Pancreas (tissue), 10 donors: ENCODE measurements around the gene TCERG1L. TPM values are rescaled to one million over a fixed set of nuclear protein-coding genes. Genes with fewer than 3 reads are reported as not detected.
A peak's percentile ranks its signal among the peaks of the same experiment; 100 is the strongest.
"Not testable (repeated sequence)": the region's sequence is repeated elsewhere in the genome, so short reads cannot be mapped to it uniquely, and the experiment has no call there.

ENCODE experiments used
- ATAC-seq, 4 donors: fragments of 200-7000 bp; cut with Tn5 transposase; one replicate each; pipeline versions ENCODE4 v1.8.0 to v1.9.1; 2020; ENCODE audit warnings: mild to moderate bottlenecking in 4 of 4, moderate library complexity in 4 of 4
- DNase-seq, 6 donors: peaks; one replicate each; pipeline ENCODE4 v3.0.0-alpha.2; 2020
- FAIRE-seq: peaks from 2 replicates; lab custom pipeline; 2012; peaks lifted over from hg19 to GRCh38; lab: Jason Lieb, UNC
- H3K27ac ChIP-seq, 4 donors: fragments of 200-600 bp; sonication (generic); 1 replicate in 3 of 4; 2 replicates in 1 of 4; pipeline versions ENCODE4 v1.5.0 to v1.8.0; 2020
- H3K27me3 ChIP-seq, 4 donors: fragments of 200-600 bp; one replicate each; pipeline ENCODE4 v1.8.0; 2021
- H3K36me3 ChIP-seq, 3 donors: fragments of 200-600 bp; sonication (generic) in 1 of 3; one replicate each; pipeline versions ENCODE4 v1.5.0 to v1.8.0; 2020 to 2021
- H3K4me1 ChIP-seq, 3 donors: fragments of 200-600 bp; one replicate each; pipeline ENCODE4 v1.8.0; 2021
- H3K4me3 ChIP-seq, 4 donors: fragments of 200-600 bp; sonication (generic) in 2 of 4; one replicate each; pipeline versions ENCODE4 v1.5.0 to v1.8.0; 2020 to 2021
- H3K9me3 ChIP-seq, 4 donors: fragments of 200-600 bp; one replicate each; pipeline ENCODE4 v1.8.0; 2021
- WGBS, 2 donors: extraction: QIAGEN DNeasy Blood & Tissue Kit; methylation state at CpG; one replicate each; pipeline ENCODE4 v1.1.7; 2013; 5-methylcytosine and 5-hydroxymethylcytosine counted together
- intact Hi-C, 3 donors: fragments of 100-400 bp; cut with DNase I; formaldehyde crosslinking; loops; one replicate each; pipeline versions ENCODE4 v1.11.1 to v1.14.2; 2022
- polyA plus RNA-seq, 2 donors: library from polyadenylated mRNA; stranded (reverse); fragments of 200-250 nt; gene quantifications; one replicate each; pipeline ENCODE4 v1.2.3, GENCODE V29; 2013
- total RNA-seq, 6 donors: library from RNA; stranded (reverse); fragmentation: NEBNext Ultra II Directional in 4 of 6; extraction: Animal tissue kit (Norgen Biotek cat#: 25700) in 4 of 6; gene quantifications; one replicate each; pipeline versions ENCODE4 v1.2.1 to v1.2.4, GENCODE V29; 2021 to 2023
- TF ChIP-seq, protein P1 (sequence below), 4 donors: fragments of 200-600 bp; sonication (generic) in 3 of 4; IDR thresholded peaks; one replicate each; pipeline versions ENCODE4 v1.5.0 to v1.8.0; 2021; ENCODE audit warnings: antibody characterized with exemption in 4 of 4
- donor health status: healthy with polysubstance abuse.
- donor health status: DM: no; HTN: no; CAD: no; lungs with moderate emphysema.
- donor health status: DM: no; HTN: no; CAD: no.
- donor health status: control.
- donor health status: control.
- donor health status: Bipolar disorder and iron deficiency.
- donor health status: DM: yes; HTN: yes; CAD: no.
- donor health status: DM: no; HTN: no; CAD: no.
- donor health status: DM: no; HTN: no; CAD: no.
- donor health status: DM: yes; HTN: yes; CAD: no.

The TCERG1L gene
- total and polyA plus RNA-seq, 8 donors = 0.09 to 1.9 (median 0.40) TPM

DNA sequence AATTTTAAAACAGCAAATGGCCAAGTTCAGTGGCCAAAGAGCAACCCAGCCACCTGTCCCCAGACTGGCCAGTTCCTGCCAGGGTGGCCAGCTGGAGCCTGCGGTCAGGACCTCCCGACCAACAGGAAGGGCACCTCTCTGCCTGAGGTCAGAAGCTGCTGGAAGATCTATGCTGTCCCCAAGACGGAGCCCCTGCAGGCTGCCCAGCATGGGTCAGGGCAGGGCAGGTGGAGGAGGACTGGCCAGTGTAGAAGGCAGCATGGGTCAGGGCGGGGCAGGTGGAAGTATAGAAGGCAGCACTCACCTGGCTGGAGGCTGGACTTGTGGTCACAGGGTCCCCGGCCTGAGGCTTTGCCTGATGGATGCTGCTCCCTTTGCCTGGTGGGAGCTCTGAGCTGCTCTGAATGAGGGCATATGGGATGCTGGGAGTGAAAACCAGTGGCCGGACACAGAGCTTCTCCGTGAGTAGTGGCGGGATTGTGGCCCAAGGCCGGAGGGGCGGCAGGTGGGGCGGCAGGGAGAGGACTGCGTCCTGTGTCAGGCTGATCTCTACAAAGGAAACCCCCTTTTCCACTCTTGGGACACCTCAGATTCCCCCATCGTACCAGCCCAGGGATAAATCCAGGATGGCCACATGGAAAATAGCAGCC lies 229.2 kb downstream of the TCERG1L start:
- no peak overlapping the region for H3K27ac ChIP-seq
- FAIRE-seq (no peak), DNase-seq (peak in 1 of 6 donors; percentile 42), ATAC-seq (no peak)
- H3K4me1 ChIP-seq = no peaks in the 10 kb centered on the region
- no peaks in the 10 kb centered on the region for H3K27me3 ChIP-seq
- 84 to 88% methylated on average over 7 to 13 of the region's 13 CpGs for WGBS, 2 donors
- H3K9me3 ChIP-seq = no peaks in the 10 kb centered on the region
- no peak overlapping the region for H3K4me3 ChIP-seq
- intact Hi-C loops = no loop called here
- no peaks in the 10 kb centered on the region for H3K36me3 ChIP-seq
- TF ChIP-seq, protein P1, sequence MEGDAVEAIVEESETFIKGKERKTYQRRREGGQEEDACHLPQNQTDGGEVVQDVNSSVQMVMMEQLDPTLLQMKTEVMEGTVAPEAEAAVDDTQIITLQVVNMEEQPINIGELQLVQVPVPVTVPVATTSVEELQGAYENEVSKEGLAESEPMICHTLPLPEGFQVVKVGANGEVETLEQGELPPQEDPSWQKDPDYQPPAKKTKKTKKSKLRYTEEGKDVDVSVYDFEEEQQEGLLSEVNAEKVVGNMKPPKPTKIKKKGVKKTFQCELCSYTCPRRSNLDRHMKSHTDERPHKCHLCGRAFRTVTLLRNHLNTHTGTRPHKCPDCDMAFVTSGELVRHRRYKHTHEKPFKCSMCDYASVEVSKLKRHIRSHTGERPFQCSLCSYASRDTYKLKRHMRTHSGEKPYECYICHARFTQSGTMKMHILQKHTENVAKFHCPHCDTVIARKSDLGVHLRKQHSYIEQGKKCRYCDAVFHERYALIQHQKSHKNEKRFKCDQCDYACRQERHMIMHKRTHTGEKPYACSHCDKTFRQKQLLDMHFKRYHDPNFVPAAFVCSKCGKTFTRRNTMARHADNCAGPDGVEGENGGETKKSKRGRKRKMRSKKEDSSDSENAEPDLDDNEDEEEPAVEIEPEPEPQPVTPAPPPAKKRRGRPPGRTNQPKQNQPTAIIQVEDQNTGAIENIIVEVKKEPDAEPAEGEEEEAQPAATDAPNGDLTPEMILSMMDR (IDR thresholded peaks at IDR 0.05) = no peak

DNA sequence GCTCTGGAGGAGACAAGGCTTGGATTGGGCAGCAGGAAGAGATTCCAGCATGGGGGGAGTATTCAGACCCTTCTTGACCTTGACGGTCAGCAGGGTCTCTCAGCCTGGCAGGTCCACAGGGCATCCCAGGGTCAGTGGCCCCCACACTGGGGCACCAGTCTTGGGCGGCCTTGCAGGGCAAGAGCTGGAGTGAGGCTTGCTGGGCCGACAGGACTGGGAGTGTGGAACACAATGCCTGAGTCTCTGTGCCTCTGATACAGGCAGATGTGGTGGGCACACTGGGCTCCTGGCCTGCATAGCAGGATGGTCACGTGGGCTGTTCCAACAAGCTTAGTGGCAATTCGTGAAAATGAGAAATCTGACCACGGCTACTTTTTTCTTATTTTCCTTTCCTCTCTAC lies 229.7 kb downstream of the TCERG1L start:
- DNase-seq = peak in 1 of 6 donors; percentile 50

GRCh38 chr10:131081376-131081775 lies 230.1 kb downstream of the TCERG1L start:
- TF ChIP-seq, protein P1 (IDR thresholded peaks at IDR 0.05) = no peak
- 39 to 51% methylated on average over 6 of the region's 6 CpGs for WGBS, 2 donors
- no peak for ATAC-seq
- intact Hi-C loops = no loop called here
- no peak for FAIRE-seq
- H3K27me3 ChIP-seq = no peaks in the 10 kb centered on the region
- no peaks in the 10 kb centered on the region for H3K4me1 ChIP-seq
- H3K4me3 ChIP-seq = no peak overlapping the region
- DNase-seq = peak in 1 of 6 donors; percentile 13
- H3K27ac ChIP-seq = no peak overlapping the region
- H3K9me3 ChIP-seq = no peaks in the 10 kb centered on the region
- no peaks in the 10 kb centered on the region for H3K36me3 ChIP-seq

More for the DNA sequence above, 229.7 kb downstream of the TCERG1L start:
- FAIRE-seq (no peak), ATAC-seq (no peak)
- H3K36me3 ChIP-seq = no peaks in the 10 kb centered on the region
- WGBS, 2 donors = 72 to 80% methylated on average over 6 of the region's 6 CpGs
- TF ChIP-seq, protein P1 (IDR thresholded peaks at IDR 0.05) = no peak
- no peaks in the 10 kb centered on the region for H3K9me3 ChIP-seq
- H3K27me3 ChIP-seq = no peaks in the 10 kb centered on the region
- no peak overlapping the region for H3K4me3 ChIP-seq
- no peaks in the 10 kb centered on the region for H3K4me1 ChIP-seq
- H3K27ac ChIP-seq = no peak overlapping the region
- intact Hi-C loops = no loop called here

DNA sequence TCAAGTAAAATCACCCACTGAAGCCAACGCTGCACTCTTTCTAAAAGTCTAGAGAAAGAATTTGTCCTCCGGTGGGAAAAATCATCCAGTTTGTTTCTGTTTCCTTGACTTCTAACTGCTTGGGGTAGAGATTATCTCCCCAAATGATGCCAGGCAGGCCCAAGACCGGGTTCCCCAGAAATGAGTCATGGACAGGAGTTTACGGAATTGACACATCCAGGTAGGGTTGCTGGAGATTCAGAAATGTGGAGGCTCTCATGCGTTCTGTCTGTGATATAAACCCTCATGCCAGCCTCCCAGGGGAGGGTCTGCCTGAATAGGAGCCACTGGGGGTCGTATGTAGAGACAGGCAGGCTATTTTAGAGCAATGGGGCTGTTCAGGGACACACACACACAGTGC lies 230.9 kb downstream of the TCERG1L start:
- TF ChIP-seq, protein P1 (IDR thresholded peaks at IDR 0.05) = no peak
- Histone ChIP-seq H3K27me3 (no peaks in the 10 kb centered on the region), H3K36me3 (no peaks in the 10 kb centered on the region), H3K4me1 (no peaks in the 10 kb centered on the region), H3K9me3 (no peaks in the 10 kb centered on the region), H3K4me3 (no peak overlapping the region), H3K27ac (no peak overlapping the region)
- no peak for ATAC-seq
- WGBS, 2 donors = 73 to 84% methylated on average over 6 of the region's 6 CpGs
- no peak for DNase-seq
- intact Hi-C loops = no loop called here
- no peak for FAIRE-seq

DNA sequence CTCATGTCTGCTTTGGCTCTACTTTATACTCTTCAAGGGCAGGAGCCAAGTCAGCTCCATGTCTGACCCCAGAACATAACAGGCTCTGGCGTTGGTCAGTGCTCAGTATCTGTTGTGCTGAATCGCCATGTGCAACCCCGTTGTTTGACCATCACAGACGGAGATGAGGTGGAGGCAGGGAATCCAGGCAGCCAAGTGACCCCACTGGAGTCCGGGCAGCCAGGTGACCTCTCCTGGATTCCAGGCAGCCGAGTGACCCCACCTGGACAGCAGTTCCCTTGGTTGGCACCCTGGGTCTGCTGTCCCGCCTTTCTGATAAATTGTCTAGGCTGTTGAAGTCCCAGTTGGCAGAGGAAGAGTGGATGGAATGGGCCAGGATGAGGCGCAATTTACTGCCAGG lies 232.2 kb downstream of the TCERG1L start:
- no peak for DNase-seq
- Histone ChIP-seq H3K36me3 (no peaks in the 10 kb centered on the region), H3K4me3 (no peak overlapping the region), H3K4me1 (no peaks in the 10 kb centered on the region), H3K27ac (no peak overlapping the region), H3K9me3 (no peaks in the 10 kb centered on the region), H3K27me3 (no peaks in the 10 kb centered on the region)
- intact Hi-C loops = no loop called here
- no peak for FAIRE-seq
- TF ChIP-seq, protein P1 (IDR thresholded peaks at IDR 0.05) = no peak
- 82 to 90% methylated on average over 8 of the region's 8 CpGs for WGBS, 2 donors
- no peak for ATAC-seq

- H3K27me3 ChIP-seq, intact Hi-C loops, H3K36me3 ChIP-seq, FAIRE-seq, H3K9me3 ChIP-seq, ATAC-seq, H3K4me3 ChIP-seq, H3K4me1 ChIP-seq, H3K27ac ChIP-seq: not testable (repeated sequence)
- WGBS, 2 donors = 75 to 88% methylated on average over 19 of the region's 19 CpGs
- peak in 1 of 6 donors; percentile 57 for DNase-seq
Measured at GRCh38 chr10:131078882-131079280, 232.6 kb downstream of the TCERG1L start.
